GM21825 (cell line): ENCODE data around the gene ABHD6.
"Not testable (repeated sequence)": the region's sequence is repeated elsewhere in the genome, so short reads cannot be mapped to it uniquely, and the experiment has no call there.

Experiments
- ATAC-seq: cut with Tn5 transposase; IDR thresholded peaks from one replicate; pipeline ENCODE4 v1.9.1; 2021; ENCODE audit warnings: mild to moderate bottlenecking, moderate library complexity; ENCODE audit not compliant: unreplicated experiment

ABHD6 gene

DNA sequence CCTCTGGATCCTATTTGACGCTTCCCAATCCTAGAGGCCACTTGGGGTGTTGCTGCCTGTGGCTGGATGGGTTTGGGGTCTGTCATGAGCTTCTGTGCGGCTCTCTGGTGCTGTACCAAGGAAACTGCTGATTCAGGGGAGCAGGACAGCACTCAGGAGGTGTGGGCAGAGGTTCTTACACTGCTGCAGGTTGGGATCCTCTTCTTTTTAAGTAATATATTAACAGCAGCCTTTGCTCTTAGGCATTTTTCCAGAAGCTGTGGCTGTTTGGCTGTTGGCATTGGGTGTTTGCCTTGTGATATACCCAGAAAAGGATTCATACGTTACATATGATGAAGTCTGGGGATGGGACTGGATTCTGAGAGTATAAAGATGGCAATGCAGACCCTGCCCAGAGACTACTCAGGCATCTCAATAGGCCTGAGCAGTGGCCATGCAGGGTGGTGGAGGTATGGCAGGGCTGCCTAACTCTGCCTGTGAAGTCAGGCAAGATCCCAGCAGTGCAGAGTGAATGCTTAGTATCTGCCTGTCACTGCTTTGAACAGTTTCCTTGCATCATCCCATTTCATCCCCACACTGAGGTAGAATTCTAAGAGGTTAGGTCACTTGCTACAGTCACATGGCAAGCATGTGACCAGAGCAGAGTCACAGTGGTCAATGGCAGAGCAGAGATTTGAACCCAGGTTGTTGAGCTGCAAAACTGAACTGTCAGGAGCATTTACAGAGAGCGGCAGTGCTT lies 3.9 kb downstream of the ABHD6 start:
- ATAC-seq, result no peak

DNA sequence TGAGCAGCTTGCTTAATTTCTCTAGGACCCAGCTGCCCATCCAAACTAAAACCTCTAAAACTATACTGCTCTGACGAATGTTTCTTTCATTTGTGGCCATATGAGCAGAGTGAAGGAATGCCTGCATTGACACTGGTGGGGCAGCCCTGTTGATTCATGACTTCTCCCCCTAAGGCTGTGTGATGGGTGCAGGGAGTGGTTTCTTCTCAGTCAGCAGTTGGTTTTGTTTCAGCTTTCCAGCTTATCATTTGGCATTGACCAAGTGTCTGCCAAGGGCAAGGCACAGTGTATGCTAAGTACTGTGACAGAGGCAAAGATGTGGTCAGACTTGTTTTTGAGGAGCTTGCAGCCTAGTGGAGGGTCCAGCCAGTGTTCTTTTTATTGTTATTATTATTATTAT lies 4.7 kb downstream of the ABHD6 start:
- ATAC-seq, result no peak

DNA sequence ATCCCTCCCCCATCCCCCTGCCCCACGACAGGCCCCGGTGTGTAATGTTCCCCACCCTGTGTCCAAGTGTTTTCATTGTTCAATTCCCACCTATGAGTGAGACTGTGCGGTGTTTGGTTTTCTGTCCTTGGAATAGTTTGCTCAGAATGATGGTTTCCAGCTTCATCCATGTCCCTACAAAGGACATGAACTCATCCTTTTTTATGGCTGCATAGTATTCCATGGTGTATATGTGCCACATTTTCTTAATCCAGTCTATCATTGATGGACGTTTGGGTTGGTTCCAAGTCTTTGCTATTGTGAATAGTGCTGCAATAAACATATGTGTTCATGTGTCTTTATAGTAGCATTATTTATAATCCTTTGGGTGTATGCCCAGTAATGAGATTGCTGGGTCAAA lies 5.3 kb downstream of the ABHD6 start:
- ATAC-seq, result not testable (repeated sequence)

DNA sequence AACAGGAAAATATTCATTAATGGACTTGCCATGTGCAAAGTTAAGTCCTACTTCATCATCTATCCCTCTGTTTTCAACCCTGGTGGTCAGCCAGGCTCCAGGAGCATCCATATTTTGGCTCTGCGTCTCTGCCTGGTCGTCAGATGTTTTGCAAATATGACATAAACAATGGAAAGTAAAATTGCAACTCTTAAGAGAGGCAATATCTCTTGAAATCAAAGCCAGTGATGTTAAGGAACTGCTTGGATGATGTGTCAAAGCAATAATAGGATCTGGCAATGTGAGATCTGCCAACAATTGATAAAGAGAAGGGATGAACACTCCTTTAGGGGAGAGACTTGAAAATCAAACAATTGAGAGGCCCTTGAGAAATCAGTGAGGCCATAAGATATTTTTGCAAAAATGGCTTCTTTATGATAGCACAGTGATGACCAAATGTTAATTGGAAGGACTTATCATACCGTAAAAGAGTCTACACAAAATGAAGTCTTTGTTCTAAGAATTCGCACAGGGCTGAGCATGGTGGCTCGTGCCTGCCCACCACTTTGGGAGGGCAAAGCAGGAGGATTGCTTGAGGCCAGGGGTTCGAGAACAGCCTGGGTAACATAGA lies 6.5 kb downstream of the ABHD6 start:
- no peak for ATAC-seq

DNA sequence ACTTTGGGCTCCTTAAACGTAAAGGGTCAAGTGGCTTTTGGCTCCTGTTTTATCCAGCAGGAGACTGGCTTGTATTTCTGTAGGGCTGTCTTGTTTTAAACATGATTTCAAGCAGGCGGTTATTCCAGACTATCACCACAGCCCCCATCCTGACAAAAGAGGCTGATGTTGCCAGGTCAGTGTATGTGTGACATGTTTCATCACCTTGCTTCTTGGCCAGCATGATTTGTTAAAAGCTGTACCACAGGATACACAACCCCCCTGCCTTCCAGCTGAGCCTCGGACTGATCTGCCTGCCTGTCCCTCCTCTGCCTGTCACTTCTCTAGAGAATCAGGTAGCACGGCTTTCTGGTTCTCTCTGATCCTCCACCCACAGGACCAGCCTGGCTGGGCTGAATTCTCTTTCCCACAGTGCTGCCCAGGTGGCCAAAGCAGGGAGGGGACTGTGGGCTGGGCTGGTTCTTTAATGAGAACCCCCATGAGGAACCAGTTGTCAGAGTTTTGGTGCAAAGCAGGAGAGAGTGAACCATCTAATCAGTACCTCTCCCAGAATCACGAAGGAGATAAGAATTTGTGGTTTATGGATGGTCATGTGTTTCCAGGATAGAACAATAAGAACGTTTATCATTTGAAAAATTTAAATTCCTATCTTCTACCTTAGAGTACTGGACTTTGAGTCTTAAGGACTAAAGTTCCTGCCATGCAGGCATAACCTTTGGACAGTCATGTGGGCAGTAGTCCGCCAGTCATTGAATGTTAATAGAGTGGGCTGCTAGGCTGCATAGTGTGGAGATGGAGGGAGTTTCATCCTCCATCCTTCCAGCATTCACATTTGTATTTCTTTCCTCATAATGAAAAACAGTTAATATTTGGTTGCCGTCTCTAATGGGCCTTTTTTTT lies 8.8 kb downstream of the ABHD6 start:
- no peak for ATAC-seq

DNA sequence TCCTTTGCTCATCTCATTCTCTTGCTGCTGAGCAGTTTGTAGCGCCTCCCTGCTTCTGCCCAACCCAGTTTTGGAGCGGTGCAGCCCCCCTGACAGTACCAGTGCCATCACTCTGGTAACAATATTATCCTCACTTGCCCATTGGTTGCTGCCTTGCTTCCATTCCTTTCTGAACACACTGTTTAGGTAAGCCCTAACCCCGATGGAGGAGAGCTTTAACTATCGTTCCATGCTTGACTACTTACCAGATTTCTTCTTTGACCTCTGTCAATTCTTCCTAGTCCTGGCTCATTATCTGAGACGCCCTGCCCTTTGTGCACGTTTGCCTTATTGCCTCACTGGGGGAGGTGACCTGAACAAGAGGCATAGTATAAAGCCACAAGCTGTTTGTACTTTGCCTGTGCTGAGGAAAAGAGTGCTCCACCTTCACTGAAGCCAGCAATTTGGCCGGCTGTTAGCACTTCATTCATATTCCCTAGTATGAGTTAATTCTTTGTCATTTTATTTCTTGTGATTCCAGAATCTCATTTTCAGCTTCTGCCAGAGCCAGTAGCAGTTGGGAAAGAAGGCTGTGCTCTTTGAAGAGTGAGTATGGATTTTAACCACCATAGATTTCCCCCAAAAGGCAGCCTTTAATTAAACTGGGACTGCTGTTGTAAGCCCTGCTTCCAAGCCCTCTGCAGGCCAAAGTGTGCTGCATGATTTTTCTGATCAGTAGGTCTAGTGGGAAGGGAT lies 11.9 kb downstream of the ABHD6 start:
- no peak for ATAC-seq

DNA sequence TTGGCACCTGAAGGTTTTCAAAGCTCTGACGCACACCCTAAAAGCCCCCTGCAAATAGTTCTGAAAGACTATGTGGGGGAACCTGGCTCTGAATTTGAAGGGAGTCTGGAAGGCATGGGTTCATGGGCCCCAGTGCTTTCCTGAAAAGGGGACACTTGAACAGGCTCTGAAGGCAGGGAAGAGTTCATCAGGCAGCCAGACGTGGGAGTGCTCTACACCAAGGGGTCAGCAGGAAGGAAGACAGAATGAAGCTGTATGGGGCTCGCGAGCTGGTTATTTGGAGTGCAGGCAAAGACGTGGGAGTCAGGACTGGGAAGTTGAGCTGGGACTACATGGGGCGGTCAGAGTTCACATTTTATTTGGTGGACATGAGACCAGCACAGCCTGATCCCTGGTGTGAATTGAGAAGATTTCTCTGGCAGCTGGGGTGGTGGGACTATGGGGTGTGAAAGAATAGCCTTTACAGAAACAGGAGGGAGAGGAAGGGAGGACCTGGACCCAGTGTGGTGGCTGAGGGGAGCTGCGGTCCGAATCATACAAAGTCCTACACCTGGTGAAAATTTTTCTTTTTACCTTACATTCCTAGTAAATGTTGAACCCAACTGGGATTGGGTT lies 12.6 kb downstream of the ABHD6 start:
- no peak for ATAC-seq

DNA sequence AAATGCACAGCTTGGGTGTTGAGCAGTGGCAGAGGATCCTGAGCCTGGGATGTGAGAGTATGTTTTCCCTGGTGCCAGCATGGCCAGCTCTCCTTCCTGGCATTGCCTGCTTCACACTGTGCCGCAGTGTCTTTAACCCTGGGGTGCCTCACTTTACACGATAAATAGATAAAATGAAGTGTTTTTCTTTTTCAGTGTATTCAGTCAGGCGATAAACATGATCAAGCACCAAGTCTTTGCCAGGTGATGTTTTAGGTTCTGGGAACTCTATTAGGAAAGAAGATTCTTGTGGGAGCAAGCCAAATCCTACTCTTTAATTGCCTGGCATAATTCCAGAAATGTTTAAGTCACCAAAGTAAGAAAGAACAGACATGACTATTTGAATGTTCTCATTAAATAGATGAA lies 14.0 kb downstream of the ABHD6 start:
- ATAC-seq, result no peak

DNA sequence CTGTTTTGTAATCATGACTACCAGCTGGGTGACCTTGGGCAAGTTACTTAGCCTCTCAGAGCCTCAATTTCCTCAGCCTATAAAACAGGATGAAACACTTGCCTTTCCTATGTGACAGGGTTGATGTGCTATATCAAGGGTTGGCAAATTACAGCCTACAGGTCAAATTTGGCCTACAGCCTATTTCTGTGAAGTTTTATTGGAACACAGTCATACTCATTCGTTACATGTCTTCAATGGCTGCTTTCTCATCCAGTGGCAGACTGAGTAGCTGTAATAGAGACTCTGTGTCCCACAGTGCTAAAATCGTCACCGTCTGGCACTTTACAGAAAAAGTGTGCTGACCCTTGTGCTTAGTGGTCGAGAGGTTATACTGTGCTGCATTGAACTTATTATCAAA lies 16.6 kb downstream of the ABHD6 start:
- ATAC-seq, result no peak

DNA sequence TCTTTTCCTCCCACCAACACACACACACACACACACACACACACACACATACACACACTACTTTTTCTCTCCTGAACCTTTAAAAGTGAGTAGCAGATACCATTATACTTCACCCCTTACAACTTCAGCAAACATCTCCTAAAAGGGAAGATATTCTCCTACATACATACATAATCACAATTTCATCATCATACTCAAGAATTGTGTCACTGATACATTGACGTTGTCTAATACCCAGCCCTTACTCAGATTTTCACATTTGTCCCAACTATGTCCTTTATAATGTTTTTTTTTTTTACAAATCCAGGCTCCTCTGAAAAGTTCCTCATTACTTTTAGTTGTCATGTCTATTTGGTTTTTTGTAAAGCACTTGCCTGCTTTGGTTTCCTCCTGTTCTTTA lies 18.5 kb downstream of the ABHD6 start:
- ATAC-seq, result no peak

DNA sequence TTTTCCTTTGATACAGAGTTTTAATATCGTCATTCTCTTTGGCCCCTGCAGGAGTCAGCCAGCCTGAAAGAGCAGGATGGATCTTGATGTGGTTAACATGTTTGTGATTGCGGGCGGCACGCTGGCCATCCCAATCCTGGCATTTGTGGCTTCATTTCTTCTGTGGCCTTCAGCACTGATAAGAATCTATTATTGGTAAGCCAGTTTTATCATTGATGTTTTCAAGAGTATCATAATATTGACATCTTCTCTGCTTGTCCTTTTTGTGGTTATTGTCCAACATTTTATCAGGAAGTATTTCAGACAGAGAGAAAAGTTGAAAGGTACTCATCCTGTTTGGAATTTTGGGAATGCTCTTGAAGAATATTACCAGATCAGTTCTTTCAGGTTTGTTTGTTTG lies 18.9 kb downstream of the ABHD6 start:
- ATAC-seq, result no peak

DNA sequence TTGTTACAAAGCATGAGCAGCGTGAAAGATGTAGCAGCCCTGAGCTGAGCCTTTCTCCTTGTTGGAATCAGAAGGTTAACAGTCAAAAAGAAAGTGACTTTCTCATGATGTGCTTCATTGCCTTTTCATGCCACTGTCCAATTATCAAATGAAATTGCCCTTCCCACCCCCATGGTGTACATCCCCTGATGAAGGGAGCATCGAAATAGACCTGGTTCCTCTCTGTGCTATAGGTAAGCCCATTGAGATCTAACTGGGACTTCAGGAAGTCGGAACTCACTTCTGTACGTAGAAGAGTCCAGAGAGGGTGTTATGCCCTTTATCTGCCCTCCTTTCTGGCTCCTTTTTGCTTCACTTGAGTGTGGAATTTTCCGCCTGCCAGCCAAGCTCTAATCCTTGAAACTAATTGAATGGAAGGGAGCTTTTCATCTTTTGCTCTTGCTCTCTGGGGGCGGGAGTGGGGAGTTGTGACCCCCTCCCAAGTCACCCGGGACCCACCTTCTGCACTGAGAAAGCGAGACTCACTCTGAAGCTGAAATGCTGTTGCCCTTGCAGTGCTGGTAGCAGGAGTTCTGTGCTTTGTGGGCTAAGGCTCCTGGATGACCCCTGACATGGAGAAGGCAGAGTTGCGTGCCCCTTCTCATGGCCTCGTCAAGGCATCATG lies 20.9 kb downstream of the ABHD6 start:
- no peak for ATAC-seq

DNA sequence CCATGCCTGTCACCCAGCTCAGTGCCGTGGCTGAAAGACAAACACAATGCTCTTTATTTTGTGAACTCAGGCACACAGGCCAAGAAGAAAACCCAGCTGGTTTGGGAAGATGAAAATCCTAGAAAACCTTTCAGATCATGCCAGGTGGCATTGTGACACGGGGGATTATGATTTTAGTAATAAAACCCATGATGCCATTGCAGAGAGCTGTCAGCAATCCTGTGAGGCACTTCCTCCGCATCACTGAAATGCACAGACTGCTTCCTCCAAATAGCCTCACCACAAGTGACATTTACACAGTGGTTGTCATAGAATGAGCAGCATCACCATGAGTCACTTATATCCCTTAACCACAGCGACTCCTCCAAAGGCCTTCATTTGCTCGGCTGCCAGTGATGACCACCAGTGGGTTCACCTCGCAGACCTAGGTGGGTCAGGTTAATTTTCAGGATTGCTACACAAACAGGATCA lies 22.7 kb downstream of the ABHD6 start:
- no peak for ATAC-seq

DNA sequence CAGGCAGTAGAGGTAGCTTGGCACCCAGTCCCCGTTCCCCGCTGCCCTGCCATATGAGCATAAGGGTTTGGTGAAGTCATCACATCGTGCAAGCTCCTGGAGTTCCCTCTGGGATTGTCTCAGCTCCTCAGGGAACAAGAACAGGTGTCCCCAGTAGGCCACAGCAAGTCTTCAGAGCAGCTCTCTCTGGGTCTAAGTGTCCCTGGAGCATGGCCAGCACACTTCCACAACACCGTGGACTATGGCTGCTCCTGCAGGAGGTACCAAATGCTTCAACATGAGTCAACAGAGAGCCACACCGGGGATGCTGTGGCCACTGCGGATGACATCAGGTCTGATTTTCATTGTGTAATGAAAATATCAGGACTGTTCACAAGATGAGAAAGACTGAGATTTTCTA lies 23.1 kb downstream of the ABHD6 start:
- no peak for ATAC-seq

DNA sequence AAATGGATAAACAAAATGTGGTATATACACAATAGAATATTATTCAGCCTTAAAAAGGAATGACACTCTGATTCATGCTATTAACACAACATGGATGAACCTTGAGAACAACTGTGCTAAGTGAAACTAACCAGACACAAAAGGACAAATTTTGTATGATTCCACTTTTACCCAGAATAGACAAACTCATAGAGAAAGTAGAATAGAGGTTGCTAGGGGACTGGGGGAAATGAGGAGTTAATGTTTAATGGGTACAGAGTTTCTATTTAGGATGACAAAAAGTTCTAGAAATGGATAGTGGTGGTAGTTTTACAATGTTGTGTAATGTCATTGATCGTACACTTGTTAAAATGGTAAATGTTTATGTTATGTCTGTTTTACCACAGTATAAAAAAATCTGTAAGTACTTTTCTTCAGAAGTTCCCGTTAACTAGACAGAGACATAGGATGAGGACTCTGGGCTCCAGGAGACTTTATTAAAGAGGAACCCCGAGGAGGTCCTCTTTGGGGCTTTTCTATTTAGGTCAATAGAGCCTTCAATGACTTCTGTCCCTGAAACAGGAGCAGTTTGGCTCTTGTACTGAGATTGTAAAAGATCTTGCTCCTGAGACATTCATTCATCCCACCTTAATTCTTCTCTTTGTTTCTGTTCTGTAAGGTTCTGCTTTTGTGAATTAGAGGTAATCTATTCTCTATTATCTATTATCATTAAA lies 24.5 kb downstream of the ABHD6 start:
- peak; percentile 82 for ATAC-seq

DNA sequence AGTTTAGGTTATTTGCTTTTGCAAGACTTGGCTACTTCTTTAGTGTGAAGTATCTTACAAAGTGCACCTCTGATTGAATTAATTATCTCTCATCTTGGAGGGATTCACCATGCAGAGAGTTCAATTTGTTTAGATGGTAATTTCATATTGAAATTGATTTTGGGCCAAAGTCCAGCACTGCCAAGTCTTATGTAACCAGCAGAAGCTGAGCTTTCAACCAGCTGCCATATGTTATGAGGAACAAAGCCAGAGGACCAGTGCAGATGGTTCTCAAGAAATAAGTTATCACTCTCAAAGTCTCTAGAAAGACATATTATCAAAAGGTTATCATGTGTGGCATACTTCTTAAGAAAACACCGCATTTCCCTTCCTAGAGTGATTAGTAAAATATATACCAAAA lies 29.0 kb downstream of the ABHD6 start:
- ATAC-seq, result no peak

DNA sequence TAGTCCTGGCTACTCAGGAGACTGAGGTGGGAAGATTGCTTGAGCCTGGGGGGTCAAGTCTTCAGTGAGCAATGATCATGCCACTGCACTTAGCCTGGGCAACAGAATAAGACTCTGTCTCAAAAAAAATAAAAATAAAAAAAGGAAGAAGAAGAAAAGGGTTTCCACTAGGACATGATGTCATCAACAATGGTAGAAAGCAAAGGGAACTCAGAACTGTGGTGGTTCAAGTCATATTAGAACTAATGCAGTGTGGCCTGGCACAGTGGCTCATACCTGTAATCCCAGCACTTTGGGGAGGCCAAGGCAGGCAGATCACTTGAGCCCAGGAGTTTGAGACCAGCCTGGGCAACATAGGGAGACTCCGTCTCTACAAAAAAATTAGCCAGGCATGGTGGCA lies 30.0 kb downstream of the ABHD6 start:
- not testable (repeated sequence) for ATAC-seq

DNA sequence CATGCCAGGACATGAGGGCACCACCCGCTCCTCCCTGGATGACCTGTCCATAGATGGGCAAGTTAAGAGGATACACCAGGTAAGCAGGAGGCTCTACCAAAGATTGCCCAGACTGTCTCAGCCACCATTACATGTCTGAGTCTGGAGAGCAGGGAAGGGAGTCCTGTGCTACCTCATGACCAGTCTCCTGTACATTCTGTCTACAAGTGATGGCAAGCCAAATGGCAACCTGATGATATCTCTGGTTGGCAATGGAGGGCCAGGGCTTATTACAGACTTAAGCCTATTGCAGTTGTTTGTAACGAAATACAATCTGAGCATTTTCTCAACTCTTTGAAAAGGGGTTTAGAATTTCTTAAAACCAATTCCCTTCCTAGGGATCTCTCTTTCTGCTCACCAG lies 31.8 kb downstream of the ABHD6 start:
- no peak for ATAC-seq

DNA sequence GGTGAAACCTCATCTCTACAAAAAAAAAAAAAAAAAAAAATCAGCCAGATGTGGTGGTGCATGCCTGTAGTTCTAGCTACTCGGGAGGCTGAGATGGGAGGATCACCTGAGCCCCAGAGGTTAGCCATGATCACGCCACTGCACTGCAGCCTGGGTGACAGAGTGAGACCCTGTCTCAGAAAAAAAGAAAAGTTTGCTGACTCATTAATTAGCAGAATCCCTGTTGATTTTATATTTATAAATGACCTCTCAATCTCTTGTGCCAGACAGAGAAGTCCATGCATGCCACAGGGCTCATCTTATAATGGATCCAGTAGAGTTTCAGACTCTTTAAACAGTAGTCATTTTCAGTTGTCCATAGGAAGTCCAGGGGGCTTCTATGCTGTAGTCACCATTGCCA lies 32.9 kb downstream of the ABHD6 start:
- no peak for ATAC-seq
